ENCODE results near the gene EPB41L4B.
A peak's percentile ranks its signal among the peaks of the same experiment; 100 is the strongest.

The EPB41L4B gene

DNA sequence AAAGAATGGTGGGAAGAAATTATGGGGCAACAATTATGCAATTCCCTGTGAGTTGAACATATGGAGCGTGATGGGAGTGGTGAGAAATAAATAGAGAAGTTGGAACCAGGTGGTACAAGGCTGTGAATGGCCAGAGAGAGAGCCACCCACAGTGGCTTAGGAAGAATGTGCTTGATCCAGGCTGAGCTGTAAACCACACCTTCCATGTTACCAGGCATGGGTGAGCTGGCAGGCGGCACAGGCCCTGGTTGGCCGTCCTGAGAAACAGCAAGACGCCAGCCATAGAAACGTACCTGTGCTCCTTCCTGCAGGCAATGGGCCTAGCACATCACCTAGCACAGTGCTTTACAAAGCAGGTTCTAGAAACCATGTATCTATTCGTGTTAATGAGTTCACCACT, 74.3 kb downstream of the EPB41L4B start:
- H3K4me3 Mint-ChIP-seq = no peak overlapping the region
- peaks cover 36% of the 10 kb centered on the region for H3K27me3 Mint-ChIP-seq
- H3K9me3 Mint-ChIP-seq = no peaks in the 10 kb centered on the region
- CTCF ChIA-PET = interaction anchor here (0.6 kb wide), 1 partner anchor 221 kb away, joined by 3 read pairs; no protein-coding TSS in a partner anchor
- no peak overlapping the region for H3K27ac Mint-ChIP-seq
- H3K4me1 Mint-ChIP-seq = no peaks in the 10 kb centered on the region
- DNase-seq = no peak
- no peaks in the 10 kb centered on the region for H3K36me3 Mint-ChIP-seq

DNA sequence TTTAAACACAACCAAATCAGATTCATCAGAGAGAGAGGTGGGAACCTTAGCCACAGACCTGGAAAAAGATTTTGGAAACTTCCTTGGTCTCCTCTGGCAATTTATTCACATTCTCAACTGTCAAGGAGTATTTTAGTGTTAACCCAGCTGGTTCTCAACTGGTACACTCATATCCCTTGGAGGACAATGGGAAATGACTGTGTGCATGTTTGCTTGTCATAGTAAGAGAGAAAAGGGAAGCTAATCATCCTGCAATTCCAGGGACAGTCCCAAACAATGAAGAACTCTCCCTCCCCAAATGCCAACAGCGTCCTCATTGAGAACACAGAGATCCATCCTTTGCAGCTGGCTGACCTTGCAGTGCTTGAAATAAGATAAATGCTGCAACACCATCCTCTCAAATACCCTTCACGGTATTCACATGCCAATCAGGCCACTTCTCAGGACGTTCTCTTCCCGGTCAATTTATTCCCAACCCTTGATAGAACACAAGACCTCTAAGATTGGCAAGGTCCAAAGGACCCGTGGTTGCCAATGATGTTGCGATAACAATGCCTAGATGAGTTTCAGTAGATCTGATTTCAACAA, 75.5 kb downstream of the EPB41L4B start:
- H3K9me3 Mint-ChIP-seq = no peaks in the 10 kb centered on the region
- H3K4me1 Mint-ChIP-seq = no peaks in the 10 kb centered on the region
- CTCF ChIA-PET = interaction anchor here (0.8 to 1.7 kb wide), 4 partner anchors 52 to 276 kb away, joined by 3 to 4 read pairs (median 4); no protein-coding TSS in a partner anchor
- no peak overlapping the region for H3K4me3 Mint-ChIP-seq
- no peak for DNase-seq
- peaks cover 36% of the 10 kb centered on the region for H3K27me3 Mint-ChIP-seq
- no peak overlapping the region for H3K27ac Mint-ChIP-seq
- no peaks in the 10 kb centered on the region for H3K36me3 Mint-ChIP-seq

DNA sequence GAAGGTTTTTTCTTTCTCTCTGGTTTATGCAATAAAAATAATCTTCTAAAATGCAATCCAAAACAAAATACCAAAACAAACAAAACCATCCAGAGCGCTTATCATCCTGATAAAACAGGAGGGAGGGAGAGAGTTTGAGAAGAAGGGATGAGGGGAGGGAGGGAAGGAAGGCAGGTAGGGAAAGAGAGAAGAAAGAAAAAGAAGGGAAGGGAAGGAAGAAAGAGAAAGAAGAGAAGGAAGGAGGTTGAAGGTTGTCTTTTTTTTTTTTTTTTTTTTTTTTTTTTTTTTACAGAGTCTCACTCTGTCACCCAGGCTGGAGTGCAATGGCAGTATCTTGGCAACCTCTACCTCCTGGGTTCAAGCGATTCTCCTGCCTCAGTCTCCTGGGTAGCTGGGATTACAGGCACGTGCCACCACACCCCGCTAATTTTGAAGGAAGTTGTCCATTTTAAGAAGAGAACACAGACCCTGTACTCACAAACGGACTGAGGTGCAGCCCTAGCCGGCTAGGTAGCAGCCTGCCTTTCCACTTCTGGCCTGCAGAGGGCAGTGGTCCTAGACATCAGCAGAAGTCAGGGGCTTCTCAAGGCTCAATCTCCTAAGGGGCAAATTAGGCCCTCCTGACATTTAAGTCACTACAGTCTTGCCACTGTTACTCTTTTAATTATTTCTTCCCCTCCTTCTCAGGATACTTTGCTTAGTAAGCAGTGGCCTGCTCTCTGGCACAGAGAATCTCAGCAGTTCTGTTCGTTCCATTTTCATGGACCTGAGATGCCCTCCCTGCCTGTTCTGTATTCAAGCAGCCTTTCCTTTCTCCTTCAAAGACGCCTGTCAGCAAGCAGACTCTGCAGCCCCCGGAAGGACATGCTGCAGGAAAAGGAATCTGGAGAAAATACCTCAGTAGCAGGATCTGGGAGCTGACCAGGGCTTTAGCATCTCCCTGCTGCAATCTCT, 76.4 kb downstream of the EPB41L4B start:
- Mint-ChIP-seq H3K4me3 (no peak overlapping the region), H3K36me3 (no peaks in the 10 kb centered on the region), H3K9me3 (no peaks in the 10 kb centered on the region), H3K27ac (no peak overlapping the region), H3K4me1 (no peaks in the 10 kb centered on the region), H3K27me3 (peaks cover 33% of the 10 kb centered on the region)
- peak; percentile 80 for DNase-seq
- CTCF ChIA-PET = interaction anchor here (0.9 to 1.7 kb wide), 4 partner anchors 53 to 277 kb away, joined by 3 to 4 read pairs (median 3); no protein-coding TSS in a partner anchor

GRCh38 chr9:109242741-109243140, 78.1 kb downstream of the EPB41L4B start:
- Mint-ChIP-seq H3K9me3 (no peaks in the 10 kb centered on the region), H3K4me1 (no peaks in the 10 kb centered on the region), H3K27me3 (peaks cover 41% of the 10 kb centered on the region), H3K4me3 (no peak overlapping the region), H3K27ac (no peak overlapping the region), H3K36me3 (no peaks in the 10 kb centered on the region)
- DNase-seq = no peak
- CTCF ChIA-PET = interaction anchor here (1.0 to 1.9 kb wide), 3 partner anchors 62 to 279 kb away, joined by 3 to 5 read pairs (median 4); no protein-coding TSS in a partner anchor

- H3K4me3 Mint-ChIP-seq = no peak overlapping the region
- H3K36me3 Mint-ChIP-seq = no peaks in the 10 kb centered on the region
- H3K27me3 Mint-ChIP-seq = peaks cover 41% of the 10 kb centered on the region
- H3K27ac Mint-ChIP-seq = no peak overlapping the region
- no peaks in the 10 kb centered on the region for H3K9me3 Mint-ChIP-seq
- no peaks in the 10 kb centered on the region for H3K4me1 Mint-ChIP-seq
- DNase-seq = no peak
- CTCF ChIA-PET = interaction anchor here (1.0 to 1.9 kb wide), 3 partner anchors 61 to 280 kb away, joined by 3 to 5 read pairs (median 4); no protein-coding TSS in a partner anchor
These were observed 78.8 kb downstream of the EPB41L4B start for GRCh38 chr9:109242014-109242413.

- no peaks in the 10 kb centered on the region for H3K9me3 Mint-ChIP-seq
- no peak overlapping the region for H3K4me3 Mint-ChIP-seq
- DNase-seq = no peak
- no peaks in the 10 kb centered on the region for H3K36me3 Mint-ChIP-seq
- H3K27ac Mint-ChIP-seq = no peak overlapping the region
- peaks cover 41% of the 10 kb centered on the region for H3K27me3 Mint-ChIP-seq
- CTCF ChIA-PET = interaction anchor here (1.1 kb wide), 1 partner anchor 228 kb away, joined by 3 read pairs; no protein-coding TSS in a partner anchor
- no peaks in the 10 kb centered on the region for H3K4me1 Mint-ChIP-seq
These were observed 79.7 kb downstream of the EPB41L4B start for GRCh38 chr9:109241207-109241606.

DNA sequence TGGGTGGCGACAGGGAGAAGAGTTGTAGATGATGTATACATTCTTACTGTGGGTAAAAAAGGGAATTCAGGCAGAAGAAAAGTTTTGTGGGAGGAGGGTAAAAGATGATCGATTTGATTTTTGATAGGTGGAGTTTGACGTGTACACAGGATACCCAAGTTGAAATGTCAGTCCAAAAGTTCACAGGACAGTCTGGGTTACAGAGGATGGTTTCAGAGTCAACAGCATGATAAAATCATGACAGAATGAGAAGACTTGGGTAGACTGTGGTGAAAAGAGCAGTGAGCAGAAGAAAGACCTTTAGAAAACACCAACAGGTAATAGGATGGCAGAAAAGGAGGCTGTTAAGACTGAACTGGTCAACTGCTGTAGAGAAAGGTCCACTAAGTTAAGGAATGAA, 81.6 kb downstream of the EPB41L4B start:
- H3K27me3 Mint-ChIP-seq = peaks cover 28% of the 10 kb centered on the region
- H3K4me1 Mint-ChIP-seq = no peaks in the 10 kb centered on the region
- CTCF ChIA-PET = no interaction called here
- DNase-seq = no peak
- H3K27ac Mint-ChIP-seq = no peak overlapping the region
- H3K4me3 Mint-ChIP-seq = no peak overlapping the region
- no peaks in the 10 kb centered on the region for H3K9me3 Mint-ChIP-seq
- H3K36me3 Mint-ChIP-seq = no peaks in the 10 kb centered on the region

DNA sequence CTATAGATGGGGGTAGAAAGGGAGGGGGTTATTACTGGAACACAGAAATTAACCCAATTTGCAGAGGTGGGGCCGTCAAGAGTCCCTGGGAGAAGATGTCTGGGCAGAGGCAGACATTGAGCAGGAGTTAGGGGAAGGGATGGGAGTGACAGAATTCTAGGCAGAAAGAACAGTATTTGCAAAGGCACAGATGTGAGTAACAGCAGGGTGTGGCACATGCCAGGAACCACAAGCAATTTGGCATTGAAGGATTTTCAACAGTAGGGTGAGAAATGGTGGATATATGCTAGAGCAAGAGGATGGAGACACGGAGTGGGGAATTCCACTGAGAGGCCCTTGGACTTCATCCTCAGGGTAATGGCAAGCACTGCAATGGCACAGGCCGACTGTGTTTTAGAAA, 82.2 kb downstream of the EPB41L4B start:
- H3K9me3 Mint-ChIP-seq = no peaks in the 10 kb centered on the region

GRCh38 chr9:109238125-109238524, 82.7 kb downstream of the EPB41L4B start:
- Mint-ChIP-seq H3K9me3 (no peaks in the 10 kb centered on the region), H3K36me3 (no peaks in the 10 kb centered on the region), H3K27me3 (peaks cover 17% of the 10 kb centered on the region), H3K4me3 (no peak overlapping the region), H3K4me1 (no peaks in the 10 kb centered on the region), H3K27ac (no peak overlapping the region)
- DNase-seq = no peak
- CTCF ChIA-PET = no interaction called here

More for the DNA sequence above, 82.2 kb downstream of the EPB41L4B start:
- CTCF ChIA-PET = no interaction called here
- no peak for DNase-seq
- Mint-ChIP-seq H3K4me3 (no peak overlapping the region), H3K4me1 (no peaks in the 10 kb centered on the region), H3K27ac (no peak overlapping the region), H3K36me3 (no peaks in the 10 kb centered on the region), H3K27me3 (peaks cover 23% of the 10 kb centered on the region)

DNA sequence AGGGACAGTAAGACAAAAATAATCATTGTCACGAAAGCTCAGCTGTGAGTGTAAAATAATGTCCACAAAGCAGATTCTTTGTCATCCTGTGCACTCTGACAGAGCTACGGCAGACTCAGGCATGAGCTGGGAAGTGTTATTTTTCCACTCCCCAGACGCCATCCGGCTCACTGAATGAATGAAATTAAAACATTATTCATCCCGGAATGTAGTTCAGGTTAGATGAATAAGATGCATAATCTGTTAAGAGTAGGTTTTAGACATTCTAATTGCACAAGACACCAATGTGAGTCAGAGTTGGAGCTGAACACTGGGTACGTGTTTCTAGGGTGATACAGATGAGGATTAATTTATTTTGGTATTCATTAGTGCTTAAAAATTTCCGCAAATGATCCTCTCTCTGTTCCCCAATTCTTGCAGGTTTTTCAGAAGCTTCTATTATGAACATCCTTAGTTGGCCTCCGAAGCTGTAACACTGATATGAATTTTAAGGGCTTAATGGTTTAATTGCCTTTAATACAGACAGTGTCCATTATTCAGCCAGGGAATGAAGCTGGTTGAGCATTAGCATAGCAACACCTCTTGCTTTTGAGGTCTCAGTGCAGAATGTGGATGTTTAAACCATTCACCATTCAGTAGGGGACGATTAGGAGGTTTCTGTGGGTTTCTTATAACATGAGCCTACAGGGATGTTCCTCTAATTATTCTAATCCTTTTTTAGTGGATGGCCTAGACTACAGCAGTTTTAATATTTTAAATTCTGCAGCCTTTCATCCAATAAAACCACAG, 88.2 kb downstream of the EPB41L4B start:
- no peak for DNase-seq
- Mint-ChIP-seq H3K27me3 (peaks cover 39% of the 10 kb centered on the region), H3K4me3 (no peak overlapping the region), H3K36me3 (no peaks in the 10 kb centered on the region), H3K27ac (no peak overlapping the region), H3K4me1 (no peaks in the 10 kb centered on the region), H3K9me3 (no peaks in the 10 kb centered on the region)
- CTCF ChIA-PET = no interaction called here

- Mint-ChIP-seq H3K9me3 (no peaks in the 10 kb centered on the region), H3K4me1 (no peaks in the 10 kb centered on the region), H3K27ac (no peak overlapping the region), H3K27me3 (peaks cover 43% of the 10 kb centered on the region), H3K36me3 (no peaks in the 10 kb centered on the region), H3K4me3 (no peak overlapping the region)
- CTCF ChIA-PET = no interaction called here
- DNase-seq = no peak
These were observed 89.3 kb downstream of the EPB41L4B start for GRCh38 chr9:109231593-109231992.

DNA sequence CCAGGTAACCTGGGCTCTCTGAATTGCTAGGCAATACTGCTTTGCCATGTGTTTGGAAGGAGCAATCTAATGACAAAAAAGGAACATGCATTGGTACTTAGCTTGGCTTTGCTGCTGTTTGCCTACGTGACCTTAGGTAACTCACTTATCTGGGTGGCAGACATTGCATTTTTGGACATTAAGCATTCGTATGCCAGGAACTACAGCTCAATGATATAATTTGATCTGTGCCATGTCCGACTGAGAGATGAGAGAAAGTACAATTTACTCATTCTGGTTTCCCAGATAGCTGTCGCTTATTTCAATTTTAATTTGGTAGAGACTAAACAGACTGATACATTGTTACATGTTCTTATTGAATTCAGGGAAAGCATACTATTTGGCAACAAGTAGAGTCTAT, 90.6 kb downstream of the EPB41L4B start:
- Mint-ChIP-seq H3K4me1 (no peaks in the 10 kb centered on the region), H3K36me3 (no peaks in the 10 kb centered on the region), H3K27me3 (peaks cover 50% of the 10 kb centered on the region), H3K4me3 (no peak overlapping the region), H3K9me3 (no peaks in the 10 kb centered on the region), H3K27ac (no peak overlapping the region)
- DNase-seq = no peak
- CTCF ChIA-PET = no interaction called here

GRCh38 chr9:109229682-109230081, 91.2 kb downstream of the EPB41L4B start:
- H3K9me3 Mint-ChIP-seq = no peaks in the 10 kb centered on the region
- CTCF ChIA-PET = no interaction called here
- H3K4me3 Mint-ChIP-seq = no peak overlapping the region
- no peaks in the 10 kb centered on the region for H3K4me1 Mint-ChIP-seq
- no peak overlapping the region for H3K27ac Mint-ChIP-seq
- peaks cover 46% of the 10 kb centered on the region for H3K27me3 Mint-ChIP-seq
- no peaks in the 10 kb centered on the region for H3K36me3 Mint-ChIP-seq
- DNase-seq = no peak

GRCh38 chr9:109228093-109228642, 92.7 kb downstream of the EPB41L4B start:
- Mint-ChIP-seq H3K4me1 (no peaks in the 10 kb centered on the region), H3K36me3 (no peaks in the 10 kb centered on the region), H3K4me3 (no peak overlapping the region), H3K27ac (no peak overlapping the region), H3K27me3 (peaks cover 46% of the 10 kb centered on the region), H3K9me3 (no peaks in the 10 kb centered on the region)
- CTCF ChIA-PET = no interaction called here
- DNase-seq = no peak
